AG04450 (cell line): Measurements from ENCODE around the gene SARDH. TPM values are rescaled to one million over a fixed set of nuclear protein-coding genes. Genes with fewer than 3 reads are reported as not detected.

Source experiments
- CTCF ChIA-PET: fragments of 300-600, 350-600 bp; formaldehyde crosslinking; extraction: SDS; loops from one replicate; lab custom pipeline; 2022; ENCODE audit warnings: antibody characterized with exemption, inconsistent platforms; lab: Charles Lee
- POLR2A ChIA-PET: fragments of 350-600 bp; formaldehyde crosslinking; extraction: SDS; loops from one replicate; lab custom pipeline; 2021; ENCODE audit warnings: antibody characterized with exemption, inconsistent platforms; lab: Yijun Ruan, JAX
- DNase-seq: peaks from one replicate; pipeline ENCODE4 v3.0.0-alpha.2; 2011; ENCODE audit warnings: low read depth, low spot score
- H3K27ac ChIP-seq: one replicate; pipeline ENCODE4 v1.5.1; 2012; ENCODE audit warnings: low read depth, low read length, control low read depth
- H3K27me3 ChIP-seq: one replicate; pipeline ENCODE4 v1.6.0; 2012; ENCODE audit warnings: low read length; ENCODE audit not compliant: control insufficient read depth, insufficient read depth
- H3K4me3 ChIP-seq: 2 replicates; pipeline ENCODE4 v1.5.1; 2011; ENCODE audit warnings: mild to moderate bottlenecking, low read depth, low read length, control low read depth
- H3K9me3 ChIP-seq: 2 replicates; pipeline ENCODE4 v1.5.1; 2012; ENCODE audit warnings: low read length; ENCODE audit not compliant: control insufficient read depth, insufficient read depth
- polyA plus RNA-seq: library from polyadenylated mRNA; depleted of rRNA; stranded (reverse); fragments of >200 nt; gene quantifications from 2 replicates; pipeline ENCODE4 v1.2.3, GENCODE V29; 2011
- TF ChIP-seq, protein P1 (sequence below): IDR thresholded peaks from 2 replicates; pipeline ENCODE4 v1.5.1; 2011; ENCODE audit warnings: low read depth, low read length, control low read depth, inconsistent platforms

SARDH gene
- polyA plus RNA-seq, 1 experiment: 1.3 TPM

DNA sequence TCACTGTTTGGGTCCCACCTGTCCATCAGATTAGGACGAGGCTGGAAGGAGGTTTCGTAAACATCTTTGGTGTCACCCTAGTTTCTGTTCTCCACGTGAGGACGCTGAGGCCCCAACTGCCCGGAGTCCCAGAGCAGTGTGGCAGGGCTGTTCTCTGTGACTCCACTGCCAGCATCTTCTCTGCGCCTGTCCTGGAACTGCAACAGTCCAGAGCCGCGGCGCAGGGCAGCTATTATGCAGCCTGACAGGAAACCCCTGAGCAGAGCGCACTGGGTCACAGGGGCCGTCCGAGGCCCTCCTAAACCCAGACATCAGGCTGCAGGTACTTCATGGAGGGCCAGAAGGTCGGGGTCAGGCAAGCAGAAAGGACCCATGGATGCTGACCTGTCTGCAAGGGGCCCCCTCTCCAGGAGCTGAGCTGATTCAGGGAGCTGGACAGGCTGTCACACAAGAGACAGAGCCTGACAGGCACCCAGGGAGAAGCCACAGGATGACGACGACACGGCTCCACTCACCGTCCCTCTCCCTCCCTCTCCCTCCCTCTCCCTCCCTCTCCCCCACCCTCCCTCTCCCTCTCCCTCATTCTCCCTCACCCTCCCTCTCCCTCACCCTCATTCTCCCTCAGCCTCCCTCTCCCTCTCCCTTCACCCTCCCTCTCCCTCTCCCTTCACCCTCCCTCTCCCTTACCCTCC is 70.2 kb downstream of the SARDH start:
- no peak for DNase-seq
- no peak overlapping the region for H3K27ac ChIP-seq

DNA sequence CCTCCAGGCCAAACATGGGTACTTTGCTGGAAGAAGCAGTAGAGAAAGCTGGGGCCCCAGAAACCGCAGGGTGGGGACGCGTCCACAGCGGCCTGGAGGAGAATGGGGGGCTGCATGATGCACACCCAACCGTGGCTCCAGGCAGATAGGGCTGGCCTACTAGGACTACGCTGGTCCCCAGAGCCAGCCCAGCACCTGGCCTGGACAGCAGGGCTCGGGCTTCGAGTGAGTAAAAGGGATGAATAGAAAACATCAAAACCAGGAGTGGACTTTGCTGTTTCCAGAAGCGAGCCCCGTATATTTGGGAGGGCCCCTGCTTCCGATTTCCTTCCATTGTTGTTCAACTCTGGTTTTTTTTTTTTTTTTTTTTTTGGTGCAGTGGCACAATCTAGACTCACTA is 71.3 kb downstream of the SARDH start:
- Histone ChIP-seq H3K27ac (no peak overlapping the region), H3K9me3 (no peaks in the 10 kb centered on the region; the same call in 1 of the 2 replicates), H3K4me3 (no peak overlapping the region), H3K27me3 (peaks cover 8% of the 10 kb centered on the region)
- no peak for DNase-seq
- CTCF ChIA-PET: no interaction called here
- POLR2A ChIA-PET: no interaction called here
- TF ChIP-seq, protein P1, sequence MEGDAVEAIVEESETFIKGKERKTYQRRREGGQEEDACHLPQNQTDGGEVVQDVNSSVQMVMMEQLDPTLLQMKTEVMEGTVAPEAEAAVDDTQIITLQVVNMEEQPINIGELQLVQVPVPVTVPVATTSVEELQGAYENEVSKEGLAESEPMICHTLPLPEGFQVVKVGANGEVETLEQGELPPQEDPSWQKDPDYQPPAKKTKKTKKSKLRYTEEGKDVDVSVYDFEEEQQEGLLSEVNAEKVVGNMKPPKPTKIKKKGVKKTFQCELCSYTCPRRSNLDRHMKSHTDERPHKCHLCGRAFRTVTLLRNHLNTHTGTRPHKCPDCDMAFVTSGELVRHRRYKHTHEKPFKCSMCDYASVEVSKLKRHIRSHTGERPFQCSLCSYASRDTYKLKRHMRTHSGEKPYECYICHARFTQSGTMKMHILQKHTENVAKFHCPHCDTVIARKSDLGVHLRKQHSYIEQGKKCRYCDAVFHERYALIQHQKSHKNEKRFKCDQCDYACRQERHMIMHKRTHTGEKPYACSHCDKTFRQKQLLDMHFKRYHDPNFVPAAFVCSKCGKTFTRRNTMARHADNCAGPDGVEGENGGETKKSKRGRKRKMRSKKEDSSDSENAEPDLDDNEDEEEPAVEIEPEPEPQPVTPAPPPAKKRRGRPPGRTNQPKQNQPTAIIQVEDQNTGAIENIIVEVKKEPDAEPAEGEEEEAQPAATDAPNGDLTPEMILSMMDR: no peak

More for the DNA sequence above, 70.2 kb downstream of the SARDH start:
- POLR2A ChIA-PET: no interaction called here
- CTCF ChIA-PET: no interaction called here
- peaks cover 6% of the 10 kb centered on the region for H3K27me3 ChIP-seq
- H3K4me3 ChIP-seq: no peak overlapping the region
- no peaks in the 10 kb centered on the region; the same call in 1 of the 2 replicates for H3K9me3 ChIP-seq
- TF ChIP-seq, protein P1: no peak

DNA sequence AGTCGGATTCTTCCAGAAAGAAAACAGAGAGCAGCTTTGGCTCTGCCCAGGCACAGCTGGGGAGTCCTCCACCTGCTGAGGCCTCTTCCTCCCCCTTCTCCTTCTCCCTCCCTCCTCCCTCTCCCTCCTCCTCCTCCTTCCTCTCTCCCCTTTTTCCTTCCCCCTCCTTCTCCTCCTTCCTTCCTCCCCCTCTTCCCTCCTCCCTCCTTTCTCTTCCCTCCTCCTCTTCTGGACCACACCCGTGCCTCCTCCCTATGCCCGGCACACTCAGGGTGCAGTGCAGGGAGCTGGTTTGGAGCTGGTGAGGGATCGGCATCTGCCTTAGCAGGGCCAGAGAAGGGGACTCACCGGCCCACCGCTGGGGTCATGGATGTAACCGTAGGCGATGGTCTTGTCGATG is 71.8 kb downstream of the SARDH start:
- TF ChIP-seq, protein P1: no peak
- Histone ChIP-seq H3K27ac (no peak overlapping the region), H3K4me3 (no peak overlapping the region), H3K27me3 (peaks cover 8% of the 10 kb centered on the region), H3K9me3 (no peaks in the 10 kb centered on the region; the same call in 1 of the 2 replicates)
- no peak for DNase-seq
- POLR2A ChIA-PET: no interaction called here
- CTCF ChIA-PET: no interaction called here

DNA sequence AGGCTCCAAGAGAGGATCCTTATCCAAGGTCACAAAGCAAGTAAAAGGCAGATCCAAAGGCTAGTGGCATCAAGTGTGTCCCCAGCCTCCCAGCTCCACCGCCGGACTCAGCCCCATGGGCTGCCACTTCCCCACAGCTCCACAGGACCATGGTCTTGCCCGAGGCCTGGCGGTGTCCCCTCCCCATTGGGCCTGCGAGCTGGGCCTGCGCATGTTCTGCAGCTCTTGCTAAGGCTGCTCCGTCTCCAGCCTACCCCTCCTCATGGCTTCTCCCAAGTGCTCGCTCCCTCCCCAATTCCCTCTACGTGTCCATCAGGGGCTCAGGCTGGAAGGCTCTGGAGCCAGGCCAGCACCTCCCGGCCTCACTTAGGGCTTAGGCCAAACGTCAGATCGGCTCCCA is 72.6 kb downstream of the SARDH start:
- CTCF ChIA-PET: no interaction called here
- POLR2A ChIA-PET: no interaction called here
- H3K27ac ChIP-seq: no peak overlapping the region
- DNase-seq: no peak
- peaks cover 10% of the 10 kb centered on the region for H3K27me3 ChIP-seq
- TF ChIP-seq, protein P1: no peak
- H3K9me3 ChIP-seq: no peaks in the 10 kb centered on the region; the same call in 1 of the 2 replicates
- H3K4me3 ChIP-seq: no peak overlapping the region

DNA sequence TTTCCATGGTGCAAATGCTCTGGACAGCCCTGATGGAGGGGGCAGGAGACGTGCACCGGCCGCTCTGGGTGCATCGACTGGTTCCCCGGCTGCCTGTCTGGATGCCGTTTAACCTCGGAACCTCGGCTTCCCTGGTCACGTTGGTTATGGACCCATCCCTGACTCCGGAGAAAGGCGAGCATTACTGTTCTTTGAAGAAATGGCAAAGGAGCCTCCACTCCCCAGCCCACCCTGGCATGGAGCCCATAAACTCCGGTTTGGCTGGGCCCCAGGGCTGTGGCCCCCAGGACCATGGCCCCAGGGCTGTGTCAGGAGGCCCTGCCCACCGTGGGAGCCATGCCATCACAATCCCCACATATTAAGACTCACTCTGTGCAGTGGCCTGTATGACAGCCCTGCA is 73.1 kb downstream of the SARDH start:
- TF ChIP-seq, protein P1: no peak
- H3K4me3 ChIP-seq: no peak overlapping the region
- H3K27ac ChIP-seq: no peak overlapping the region
- no peaks in the 10 kb centered on the region; the same call in 1 of the 2 replicates for H3K9me3 ChIP-seq
- no peak for DNase-seq
- ChIA-PET POLR2A (no interaction called here), CTCF (no interaction called here)
- H3K27me3 ChIP-seq: peaks cover 13% of the 10 kb centered on the region
